ENCODE data around the gene SMIM21.

SMIM21 gene

DNA sequence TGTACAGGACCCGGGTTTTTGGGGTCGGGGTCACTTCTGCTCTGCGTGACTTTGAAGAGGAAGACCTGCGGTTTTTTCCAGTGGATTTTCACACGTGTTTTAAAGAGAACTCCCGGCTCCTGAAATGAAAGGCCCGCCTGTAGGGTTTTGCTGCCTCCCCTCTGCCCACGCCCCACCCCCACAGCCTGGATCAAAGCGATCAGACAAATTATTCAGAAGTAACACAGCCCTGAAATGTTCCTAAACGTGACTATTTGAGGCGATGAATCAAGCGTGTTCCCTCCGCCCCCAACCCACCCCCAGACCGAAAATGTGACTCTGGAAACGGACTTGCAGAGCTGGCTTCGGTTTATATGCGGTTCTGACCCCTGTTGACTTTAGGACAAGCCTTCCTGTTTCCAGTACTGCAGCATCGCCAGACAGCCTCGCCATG lies 28.7 kb upstream of the SMIM21 start:
- Histone ChIP-seq H3K4me1 (ENCODE audit: control insufficient read depth in 1 of 2, insufficient read depth in 1 of 2, low read depth in 1 of 2, low read length in 1 of 2) (peaks cover 0 to 5% of the 10 kb centered on the region in 2 experiments), H3K36me3 (no peaks in the 10 kb centered on the region), H3K4me3 (ENCODE audit: low read depth in 1 of 2, low read length in 1 of 2) (no peak overlapping the region), H3K27ac (no peak overlapping the region), H3K27me3 (peaks cover 87% of the 10 kb centered on the region), H3K9me3 (no peaks in the 10 kb centered on the region)
- TF ChIP-seq CTCF (IDR thresholded peaks at IDR 0.05): no peak

- no peak for TF ChIP-seq CTCF (IDR thresholded peaks at IDR 0.05)
- no peak overlapping the region for H3K4me3 ChIP-seq (ENCODE audit: low read depth in 1 of 2, low read length in 1 of 2)
- peaks cover 0 to 5% of the 10 kb centered on the region in 2 experiments for H3K4me1 ChIP-seq (ENCODE audit: control insufficient read depth in 1 of 2, insufficient read depth in 1 of 2, low read depth in 1 of 2, low read length in 1 of 2)
- no peaks in the 10 kb centered on the region for H3K9me3 ChIP-seq
- no peaks in the 10 kb centered on the region for H3K36me3 ChIP-seq
- H3K27ac ChIP-seq: no peak overlapping the region
- peaks cover 90% of the 10 kb centered on the region for H3K27me3 ChIP-seq
Observed at GRCh38 chr18:75455249-75456198, 28.0 kb upstream of the SMIM21 start.

DNA sequence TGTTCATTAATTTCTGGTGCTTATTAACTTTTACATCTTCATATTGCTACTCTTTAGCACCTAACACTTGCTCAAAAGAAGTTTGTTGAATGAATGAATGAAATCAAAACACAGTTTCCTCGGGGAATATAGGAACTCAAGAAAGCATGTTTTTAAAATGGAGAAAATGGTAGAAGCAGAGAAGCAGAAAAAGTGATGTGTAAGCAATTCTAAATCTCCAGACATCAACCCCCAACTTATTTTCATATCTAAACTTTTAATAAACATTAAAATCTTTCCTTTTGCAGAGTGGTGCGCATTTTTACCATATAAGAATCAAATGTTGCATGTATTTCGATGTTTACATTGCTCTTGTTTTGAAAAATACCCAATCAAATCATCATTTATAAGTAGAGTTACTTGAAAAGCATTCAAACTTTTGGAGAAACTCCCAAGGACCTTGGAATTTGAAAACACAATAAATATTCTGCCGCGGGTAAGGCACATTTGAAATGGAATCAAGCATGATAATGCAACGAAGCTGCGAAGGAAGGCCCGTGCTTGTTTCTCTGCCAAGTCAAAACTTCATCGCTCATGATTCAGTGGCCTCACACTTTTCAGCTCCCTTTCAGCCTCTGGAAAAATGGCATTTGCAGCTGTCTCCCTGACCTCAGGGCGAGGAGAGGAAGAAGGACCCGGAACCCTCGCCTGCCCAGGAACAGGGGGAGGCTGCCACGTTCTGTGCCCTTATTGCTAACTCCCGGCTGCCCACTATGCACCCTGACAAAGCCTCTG lies 26.7 kb upstream of the SMIM21 start:
- Histone ChIP-seq H3K27me3 (peaks cover 81% of the 10 kb centered on the region), H3K27ac (no peak overlapping the region), H3K4me1 (ENCODE audit: control insufficient read depth in 1 of 2, insufficient read depth in 1 of 2, low read depth in 1 of 2, low read length in 1 of 2) (peaks cover 0 to 5% of the 10 kb centered on the region in 2 experiments), H3K9me3 (no peaks in the 10 kb centered on the region), H3K36me3 (no peaks in the 10 kb centered on the region), H3K4me3 (ENCODE audit: low read depth in 1 of 2, low read length in 1 of 2) (no peak overlapping the region)
- no peak for TF ChIP-seq CTCF (IDR thresholded peaks at IDR 0.05)

- TF ChIP-seq CTCF (IDR thresholded peaks at IDR 0.05): no peak
- H3K4me3 ChIP-seq (ENCODE audit: low read depth in 1 of 2, low read length in 1 of 2): no peak overlapping the region
- H3K4me1 ChIP-seq (ENCODE audit: control insufficient read depth in 1 of 2, insufficient read depth in 1 of 2, low read depth in 1 of 2, low read length in 1 of 2): peaks cover 0 to 5% of the 10 kb centered on the region in 2 experiments
- H3K9me3 ChIP-seq: no peaks in the 10 kb centered on the region
- no peaks in the 10 kb centered on the region for H3K36me3 ChIP-seq
- peaks cover 57% of the 10 kb centered on the region for H3K27me3 ChIP-seq
- no peak overlapping the region for H3K27ac ChIP-seq
Observed at GRCh38 chr18:75450906-75451305, 23.4 kb upstream of the SMIM21 start.

DNA sequence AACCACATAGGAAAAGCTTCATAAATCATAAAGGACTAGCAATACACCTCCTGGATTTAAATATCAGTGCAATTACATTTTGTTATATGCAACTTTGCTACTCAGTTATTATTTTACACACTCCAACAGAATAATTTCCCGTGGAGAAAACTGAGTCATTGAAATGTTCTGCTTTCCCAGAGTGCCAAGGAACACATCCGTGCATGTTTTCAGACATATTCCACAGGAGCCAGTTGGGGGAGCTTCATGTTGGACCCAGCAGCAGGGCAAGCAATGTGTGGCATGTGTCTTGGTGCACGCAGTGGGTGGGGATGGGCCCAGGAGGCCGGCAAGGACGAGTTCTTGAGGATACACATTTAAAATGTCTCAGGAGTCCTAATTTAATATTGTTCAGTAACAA lies 14.4 kb upstream of the SMIM21 start:
- Histone ChIP-seq H3K9me3 (no peaks in the 10 kb centered on the region), H3K27me3 (peaks cover 43% of the 10 kb centered on the region), H3K27ac (no peak overlapping the region), H3K4me1 (ENCODE audit: control insufficient read depth in 1 of 2, insufficient read depth in 1 of 2, low read depth in 1 of 2, low read length in 1 of 2) (no peaks in the 10 kb centered on the region), H3K36me3 (no peaks in the 10 kb centered on the region), H3K4me3 (ENCODE audit: low read depth in 1 of 2, low read length in 1 of 2) (no peak overlapping the region)
- TF ChIP-seq CTCF (IDR thresholded peaks at IDR 0.05): no peak
